Right lung (tissue), 5 donors: ENCODE measurements around the gene NAT16. TPM values are rescaled to one million over a fixed set of nuclear protein-coding genes. Genes with fewer than 3 reads are reported as not detected.
"Not testable (repeated sequence)": the region's sequence is repeated elsewhere in the genome, so short reads cannot be mapped to it uniquely, and the experiment has no call there.

Experiments used
- DNase-seq, 2 donors: peaks; one replicate each; pipeline ENCODE4 v3.0.0-alpha.2; 2013
- polyA plus RNA-seq, 5 donors: library from polyadenylated mRNA; unstranded; fragments of 120-200 nt; gene quantifications; one replicate each; pipeline versions ENCODE4 v1.2.1 to v1.2.3, GENCODE V29; 2013; ENCODE audit warnings: inconsistent platforms in 1 of 5, low replicate concordance in 1 of 5; ENCODE audit not compliant: insufficient read length in 5 of 5, insufficient read depth in 1 of 5

The NAT16 gene
- polyA plus RNA-seq, 5 donors = 0.05 to 0.12 (median 0.08) TPM; not detected in 2

DNA sequence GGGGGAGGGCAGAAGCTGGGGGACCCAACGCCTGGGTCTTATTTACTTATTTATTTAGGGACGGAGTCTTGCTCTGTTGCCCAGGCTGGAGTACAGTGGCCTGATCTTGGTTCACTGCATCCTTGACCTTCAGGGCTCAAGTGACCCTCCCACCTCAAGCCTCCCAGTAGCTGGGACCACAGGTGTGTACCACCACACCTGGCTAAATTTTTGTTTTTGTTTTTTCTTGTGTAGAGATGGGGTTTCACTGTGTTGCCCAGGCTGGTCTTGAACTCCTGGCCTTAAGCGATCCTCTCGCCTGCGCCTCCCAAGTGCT lies 22.5 kb upstream of the NAT16 start:
- no peak for DNase-seq

DNA sequence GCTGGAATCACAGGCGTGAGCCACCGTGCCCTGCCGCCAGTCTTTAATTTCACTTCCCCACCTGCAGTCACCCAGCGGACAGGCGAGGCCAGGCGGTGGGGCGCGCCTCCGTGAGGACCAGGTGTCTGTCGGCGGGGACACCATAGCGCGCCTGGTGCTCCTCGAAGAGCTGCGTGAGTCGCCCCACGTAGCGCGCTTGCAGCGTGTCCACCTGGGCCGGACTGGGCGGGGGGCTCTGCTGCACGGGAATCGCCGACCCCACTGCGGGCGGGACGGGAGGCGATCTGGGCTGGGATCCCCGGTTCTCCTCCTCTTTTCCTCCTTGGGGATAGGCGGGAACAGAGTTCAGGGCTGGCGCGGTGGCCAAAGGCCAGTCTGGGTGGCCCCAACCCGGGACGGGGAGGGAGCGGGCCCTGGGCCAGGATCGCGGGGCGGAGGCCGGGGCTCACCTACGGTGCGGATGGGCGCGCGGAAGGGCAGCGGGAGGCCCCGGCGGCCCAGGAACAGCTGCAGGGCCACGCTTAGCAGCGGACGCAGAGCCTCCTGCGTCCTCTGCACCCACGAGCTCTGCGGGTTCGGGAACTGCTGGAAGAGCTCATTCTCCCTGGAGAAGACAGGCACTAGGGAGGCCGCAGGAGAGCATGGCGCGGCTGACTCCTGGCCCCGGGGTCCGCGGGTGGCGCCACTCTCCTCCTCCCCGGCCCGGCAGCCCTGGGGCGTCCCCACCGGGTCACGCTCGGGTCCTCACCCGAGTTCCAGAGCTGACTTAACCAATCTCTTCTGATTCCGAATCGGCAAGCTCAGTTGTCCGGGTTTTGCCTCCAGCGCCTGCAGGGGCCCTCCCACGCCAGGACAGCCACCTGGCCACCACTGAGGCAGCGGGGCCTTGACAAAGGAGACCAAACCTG lies 21.9 kb upstream of the NAT16 start:
- no peak for DNase-seq

- no peak for DNase-seq
Observed at GRCh38 chr7:101200862-101201599, 20.9 kb upstream of the NAT16 start, which contains the start of gene MOGAT3. MOGAT3 (minus strand) TSS chr7:101201036; CDS start chr7:101200854, 182 bp downstream.

DNA sequence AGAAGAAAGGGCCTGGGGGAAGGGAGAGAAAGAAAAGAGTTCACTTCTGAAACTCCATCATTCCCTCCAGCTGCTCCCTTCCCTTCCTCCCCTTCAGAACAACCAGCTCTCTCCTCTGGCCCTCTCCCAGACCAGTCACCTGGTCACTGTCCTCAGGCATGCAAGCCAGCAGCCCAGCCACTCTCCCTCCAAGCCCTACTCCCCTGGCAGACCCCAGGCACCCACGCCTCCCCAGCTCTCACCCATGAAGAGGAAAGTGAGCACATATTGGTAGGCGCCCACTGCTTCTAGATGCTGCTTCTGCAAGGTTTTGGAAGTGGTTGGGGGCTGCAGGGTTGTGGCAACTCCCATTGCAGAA lies 20.4 kb upstream of the NAT16 start:
- no peak for DNase-seq

DNA sequence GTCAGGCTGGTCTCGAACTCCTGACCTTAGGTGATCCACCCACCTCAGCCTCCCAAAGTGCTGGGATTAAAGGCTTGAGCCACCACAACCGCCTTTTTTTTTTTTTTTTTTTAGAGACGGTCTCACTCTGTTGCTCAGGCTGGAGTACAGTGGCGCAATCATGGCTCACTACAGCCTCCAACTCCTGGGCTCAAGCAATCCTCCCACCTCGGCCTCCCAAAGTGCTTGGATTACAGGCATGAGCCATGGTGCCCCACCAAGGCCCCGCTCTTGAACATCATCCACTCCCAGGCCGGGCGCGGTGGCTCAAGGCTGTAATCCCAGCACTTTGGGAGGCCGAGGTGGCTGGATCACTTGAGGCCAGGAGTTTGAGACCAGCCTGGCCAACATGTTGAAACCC lies 19.4 kb upstream of the NAT16 start:
- DNase-seq = not testable (repeated sequence)

DNA sequence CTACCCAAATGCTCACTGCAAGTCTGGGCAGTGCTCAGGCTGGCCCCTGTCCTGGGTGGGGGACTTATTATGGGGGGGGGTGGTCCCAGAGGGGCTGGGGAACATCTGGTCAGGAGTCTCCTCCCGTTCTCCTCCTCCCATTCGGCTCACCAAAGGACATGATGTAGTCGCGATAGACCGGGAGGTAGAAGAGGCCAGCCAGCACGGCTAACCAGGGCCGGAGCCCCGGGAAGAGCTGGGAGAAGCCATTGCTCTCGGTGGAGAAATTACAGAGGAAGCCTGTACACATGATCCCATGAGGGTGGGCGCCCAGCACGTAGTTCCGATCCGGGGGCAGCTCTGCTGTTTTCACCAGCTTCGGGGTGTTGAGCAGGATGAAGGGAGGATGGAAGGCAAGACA lies 18.4 kb upstream of the NAT16 start:
- DNase-seq = no peak

GRCh38 chr7:101197991-101198390 lies 17.9 kb upstream of the NAT16 start:
- no peak for DNase-seq

DNA sequence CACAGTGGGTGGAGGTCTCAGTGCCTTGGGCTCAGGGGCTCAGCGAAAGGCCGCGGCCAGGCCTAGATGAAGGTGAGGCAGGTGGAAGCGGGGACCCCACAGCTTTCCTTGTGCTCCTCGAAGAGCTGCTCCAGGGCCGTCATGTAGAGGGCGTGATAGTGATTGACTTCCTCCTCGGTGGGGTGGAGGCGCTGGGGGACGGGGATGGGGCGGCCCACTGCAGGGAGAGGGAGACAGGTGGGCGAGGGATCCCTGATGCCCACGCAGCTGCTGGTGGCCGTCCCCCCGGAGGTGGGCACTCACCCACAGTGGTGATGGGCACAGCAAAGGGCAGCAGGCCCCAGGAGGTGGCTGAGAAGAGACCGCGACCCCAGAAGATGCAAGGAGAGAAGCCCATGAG lies 15.8 kb upstream of the NAT16 start:
- no peak for DNase-seq

- DNase-seq = no peak
Observed at GRCh38 chr7:101189109-101189508, 9.0 kb upstream of the NAT16 start.

DNA sequence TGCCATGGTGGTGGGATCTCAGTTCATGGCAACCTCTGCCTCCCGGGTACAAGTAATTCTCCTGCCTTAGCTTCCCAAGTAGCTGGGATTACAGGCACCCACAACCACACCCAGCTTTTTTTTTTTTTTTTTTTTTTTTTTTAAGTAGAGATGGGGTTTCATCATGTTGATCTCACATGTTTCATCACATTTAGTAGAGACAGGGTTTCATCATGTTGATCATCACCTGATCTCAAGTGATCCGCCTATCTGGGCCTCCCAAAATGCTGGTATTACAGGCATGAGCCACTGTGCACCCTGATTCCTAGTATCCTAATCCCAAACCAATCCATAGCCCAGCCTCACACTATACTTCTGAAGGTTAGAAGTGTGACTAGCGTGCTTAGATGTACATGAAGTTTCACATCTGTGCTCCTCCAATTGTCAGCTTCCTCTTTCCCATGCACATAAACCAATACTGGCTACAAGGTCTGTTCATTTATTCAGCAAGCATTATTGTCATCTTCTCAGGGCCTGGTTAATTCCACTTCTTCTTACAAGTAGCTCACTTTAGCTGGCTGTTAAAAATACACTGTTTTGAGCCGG lies 6.8 kb upstream of the NAT16 start:
- DNase-seq = no peak

- DNase-seq = no peak
Observed at GRCh38 chr7:101186194-101186593, 6.1 kb upstream of the NAT16 start.

DNA sequence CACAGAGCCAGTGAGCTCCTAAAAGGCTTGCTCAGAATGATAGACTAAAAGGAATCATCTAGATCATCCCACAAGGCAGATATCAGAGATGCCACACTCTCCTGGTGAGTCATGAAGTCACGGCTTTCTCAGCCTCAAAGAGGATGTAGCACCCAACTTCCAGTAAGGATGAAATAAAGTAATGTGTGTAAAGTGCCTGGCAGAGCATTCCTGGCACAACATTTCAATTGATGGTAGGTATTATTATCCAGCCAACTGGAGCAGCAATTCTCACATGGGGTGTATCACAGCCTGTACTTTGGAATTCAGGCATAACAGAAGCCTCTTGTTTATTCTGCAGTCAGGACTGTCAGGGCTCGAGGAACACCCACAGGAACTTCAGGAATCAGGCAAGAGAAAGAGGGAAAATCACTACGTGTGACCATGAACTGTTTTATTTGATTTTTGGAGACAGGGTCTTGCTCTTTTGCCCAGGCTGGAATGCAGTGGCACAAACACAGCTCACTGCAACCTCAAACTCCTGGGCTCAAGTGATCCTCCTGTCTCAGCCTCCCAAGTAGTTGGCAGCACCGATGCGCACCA lies 5.3 kb upstream of the NAT16 start:
- DNase-seq = no peak

DNA sequence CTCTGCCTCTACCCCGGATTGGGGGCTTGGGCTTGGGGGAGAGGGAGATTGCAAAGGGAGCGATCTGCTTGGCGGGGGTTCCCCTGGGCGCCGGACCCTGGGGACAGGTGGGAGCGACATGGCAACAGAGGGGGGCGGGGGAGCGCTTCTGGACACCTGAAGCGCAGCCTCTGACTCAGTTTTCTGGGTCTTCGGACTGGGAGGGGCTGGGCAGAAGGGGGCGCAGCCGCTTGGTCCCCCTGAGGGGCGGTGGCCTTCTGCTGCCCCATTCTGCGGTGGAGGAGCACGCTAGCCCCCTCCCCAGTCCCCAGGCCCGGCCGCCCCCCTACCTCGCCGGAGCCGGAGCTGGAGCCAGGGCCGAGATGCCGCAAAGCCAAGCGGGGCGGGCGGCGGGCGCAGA lies 380 bp downstream of the NAT16 start:
- no peak for DNase-seq

DNA sequence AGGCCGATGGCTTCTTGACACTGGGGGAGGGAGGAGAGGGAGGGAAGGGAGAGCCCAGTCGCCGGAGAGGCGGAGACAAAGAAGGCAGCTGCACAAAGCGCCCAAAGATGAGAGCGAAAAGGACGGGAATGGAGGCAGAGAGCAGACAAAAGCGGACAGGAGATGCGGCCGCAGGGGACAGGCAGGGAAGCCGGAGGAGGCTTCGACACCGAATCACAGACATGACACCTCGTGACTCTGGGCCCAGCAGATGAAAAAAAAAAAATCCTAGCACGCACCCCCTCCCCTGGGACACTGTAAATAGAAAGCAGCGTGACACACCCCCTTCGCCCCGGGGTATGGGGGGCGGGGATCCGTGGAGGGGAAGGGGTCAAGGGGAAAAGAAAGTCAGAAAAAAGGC lies 976 bp downstream of the NAT16 start:
- DNase-seq = no peak

DNA sequence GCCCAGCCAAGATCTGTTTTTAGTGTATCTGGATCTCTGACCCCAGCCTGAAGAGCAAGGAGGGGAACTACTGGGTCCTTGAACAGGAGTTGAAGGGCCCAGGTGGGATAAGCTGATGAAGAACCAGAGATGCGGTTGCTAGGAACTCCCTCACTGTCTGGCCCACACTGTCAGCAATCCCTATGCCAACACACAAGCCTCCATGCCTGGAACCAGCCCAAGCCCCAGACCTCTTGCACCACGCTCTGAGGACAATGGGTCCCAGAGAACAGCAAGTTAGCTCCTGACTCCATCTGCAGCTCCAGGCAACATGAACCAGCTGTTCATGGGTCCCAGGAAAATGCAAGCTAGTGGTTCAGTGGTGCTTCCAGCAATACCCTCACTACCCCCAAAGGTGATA lies 2.4 kb downstream of the NAT16 start:
- no peak for DNase-seq

DNA sequence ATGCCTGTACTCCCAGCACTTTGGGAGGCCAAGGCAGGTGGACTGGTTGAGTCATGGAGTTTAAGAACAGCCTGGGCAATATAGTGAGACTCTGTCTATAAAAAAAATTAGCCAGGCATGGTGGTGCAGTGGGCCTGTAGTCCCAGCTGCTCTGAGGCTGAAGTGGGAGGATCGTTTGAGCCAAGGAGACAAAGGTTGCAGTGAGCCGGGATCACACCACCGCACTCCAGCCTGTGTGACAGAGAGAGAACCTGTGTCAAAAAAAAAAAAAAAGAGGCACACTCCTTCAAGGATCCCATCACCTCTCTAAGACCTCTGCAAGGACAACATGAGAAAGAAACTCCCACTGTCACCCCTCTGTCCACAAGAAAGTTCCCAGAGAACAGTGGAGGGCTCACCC lies 4.4 kb downstream of the NAT16 start:
- DNase-seq = no peak

- no peak for DNase-seq
Observed at GRCh38 chr7:101174322-101174854, 5.7 kb downstream of the NAT16 start.

DNA sequence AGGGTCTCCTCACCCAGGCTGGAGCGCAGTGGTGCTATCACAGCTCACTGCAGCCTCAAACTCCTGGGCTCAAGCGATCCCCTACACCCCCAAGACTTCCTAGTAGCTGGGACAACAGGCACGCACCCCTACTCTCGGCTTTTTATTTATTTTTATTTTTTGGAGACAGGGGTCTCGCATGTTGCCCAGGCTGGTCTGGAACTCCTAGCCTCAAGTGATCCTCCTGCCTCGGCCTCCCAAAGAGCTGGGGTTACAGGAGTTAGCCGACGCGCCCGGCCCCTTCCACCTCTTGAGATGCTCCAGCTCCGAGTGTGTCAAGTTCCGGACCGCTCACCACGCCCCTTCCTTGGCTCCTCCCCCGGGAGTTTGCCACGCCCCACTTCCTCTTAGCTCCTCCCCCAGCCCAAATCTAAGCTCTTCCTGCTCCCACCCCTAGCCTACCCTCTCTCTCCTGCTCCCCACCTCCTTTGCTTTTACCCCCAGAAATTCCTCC lies 6.3 kb downstream of the NAT16 start:
- no peak for DNase-seq

DNA sequence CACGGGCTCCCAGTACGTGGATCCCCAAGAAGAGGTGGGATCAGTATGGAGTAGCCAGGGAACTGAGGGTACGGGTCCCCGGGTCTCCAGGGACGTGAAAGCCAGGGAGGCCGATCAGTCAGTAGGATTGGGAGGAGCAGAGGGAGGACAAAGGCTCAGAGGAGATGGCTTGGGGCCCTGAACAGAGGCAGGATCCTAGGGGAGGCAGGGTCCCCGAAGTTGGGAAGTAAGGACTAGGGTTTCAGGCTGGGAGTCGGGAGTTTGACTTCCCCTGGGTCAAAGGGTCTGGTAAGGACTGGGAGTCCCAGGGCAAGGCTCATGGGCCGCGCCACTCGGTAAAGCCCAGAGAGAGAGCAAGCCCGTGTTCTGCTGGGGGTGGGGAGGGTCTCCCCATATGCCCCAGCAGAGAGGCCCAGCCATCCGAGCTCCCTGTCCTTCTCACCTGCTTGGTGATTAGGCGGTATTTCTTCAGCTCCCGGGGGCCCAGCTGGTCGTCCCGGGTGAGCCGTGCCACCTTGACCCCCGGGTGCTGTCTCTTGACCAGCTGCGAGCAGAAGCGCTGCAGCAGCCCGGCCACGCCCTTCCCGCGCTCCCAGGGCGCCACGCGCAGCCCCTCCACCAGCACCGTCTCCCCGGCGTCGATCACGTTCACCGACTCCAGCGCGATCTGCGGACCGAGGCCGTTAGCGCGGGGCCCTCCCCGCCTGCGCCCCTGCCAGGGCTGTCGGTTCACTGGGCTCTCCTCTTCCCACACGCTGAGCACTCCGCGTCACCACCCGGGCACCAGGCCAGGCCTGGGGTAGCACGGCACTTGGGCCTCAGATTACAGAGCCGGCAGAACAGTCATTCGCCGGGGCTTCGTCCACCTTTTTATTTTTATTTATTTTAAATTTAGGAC lies 7.0 kb downstream of the NAT16 start:
- peak in 1 of 2 donors; percentile 73 for DNase-seq

- DNase-seq = no peak
Observed at GRCh38 chr7:101172005-101172853, 7.9 kb downstream of the NAT16 start.
